SK-N-MC (cell line): ENCODE data around the gene ADGRF3.

ENCODE experiments used
- EZH2 ChIP-seq: fragments of 200-600 bp; sonication (generic); IDR thresholded peaks from one replicate; pipeline ENCODE4 v1.6.1; 2017; ENCODE audit warnings: antibody characterized with exemption
- FOXP2 ChIP-seq: optimal IDR thresholded peaks from 2 replicates; pipeline ENCODE3; 2011; ENCODE audit warnings: mild to moderate bottlenecking, moderate library complexity; ENCODE audit not compliant: insufficient read depth; ENCODE audit errors: extremely low read length, control extremely low read depth
- POLR2AphosphoS5 ChIP-seq: IDR thresholded peaks from 2 replicates; pipeline ENCODE4 v1.6.1; 2012; ENCODE audit warnings: mild to moderate bottlenecking, low read depth, low read length, borderline replicate concordance

- TF ChIP-seq POLR2AphosphoS5 (no peak), EZH2 (no peak), FOXP2 (no peak)
These were observed 6.3 kb upstream of the ADGRF3 start for GRCh38 chr2:26352892-26353291.
